HG03196 (cell line): ENCODE results near the gene CD28.
A peak's percentile ranks its signal among the peaks of the same experiment; 100 is the strongest.
"Not testable (repeated sequence)": the region's sequence is repeated elsewhere in the genome, so short reads cannot be mapped to it uniquely, and the experiment has no call there.

Experiments used
- ATAC-seq: cut with Tn5 transposase; IDR thresholded peaks from one replicate; pipeline ENCODE4 v1.9.1; 2021; ENCODE audit not compliant: unreplicated experiment

CD28 gene

GRCh38 chr2:203781151-203781550 lies 74.7 kb downstream of the CD28 start:
- ATAC-seq = no peak

DNA sequence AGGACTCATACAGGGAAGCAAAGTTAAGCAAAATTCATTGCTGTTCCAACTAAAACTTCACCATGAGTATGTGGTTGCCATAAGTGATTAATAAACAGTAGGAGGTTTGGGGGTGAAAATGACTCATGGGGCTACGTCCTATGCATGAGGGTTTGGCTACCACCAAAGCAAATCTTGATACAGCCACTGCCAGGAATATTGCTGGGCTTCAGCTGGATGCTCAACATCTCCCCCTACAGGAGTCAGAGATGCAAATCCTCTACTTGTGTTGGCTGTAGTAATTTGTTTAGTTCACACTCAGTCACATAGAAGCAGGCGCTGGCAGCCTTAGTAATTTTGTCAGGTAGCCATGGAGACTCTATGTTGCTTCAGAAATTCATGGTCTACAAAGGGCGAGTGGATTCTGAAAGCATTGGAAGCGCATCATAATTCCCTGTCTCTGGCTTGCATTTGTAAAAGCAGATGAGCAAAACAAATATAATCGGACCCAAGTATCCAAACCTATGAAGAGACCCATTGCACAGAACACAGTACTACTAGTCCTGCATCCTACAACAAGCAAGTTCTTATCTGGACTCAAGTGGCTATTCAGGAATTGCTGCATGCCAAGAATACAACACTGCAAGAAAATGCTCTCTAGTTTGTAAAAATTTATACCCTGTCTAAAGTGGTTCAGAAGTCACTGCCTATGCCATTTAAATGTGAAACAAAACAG lies 76.0 kb downstream of the CD28 start:
- peak; percentile 68 for ATAC-seq

GRCh38 chr2:203783496-203784203 lies 77.2 kb downstream of the CD28 start:
- no peak for ATAC-seq

DNA sequence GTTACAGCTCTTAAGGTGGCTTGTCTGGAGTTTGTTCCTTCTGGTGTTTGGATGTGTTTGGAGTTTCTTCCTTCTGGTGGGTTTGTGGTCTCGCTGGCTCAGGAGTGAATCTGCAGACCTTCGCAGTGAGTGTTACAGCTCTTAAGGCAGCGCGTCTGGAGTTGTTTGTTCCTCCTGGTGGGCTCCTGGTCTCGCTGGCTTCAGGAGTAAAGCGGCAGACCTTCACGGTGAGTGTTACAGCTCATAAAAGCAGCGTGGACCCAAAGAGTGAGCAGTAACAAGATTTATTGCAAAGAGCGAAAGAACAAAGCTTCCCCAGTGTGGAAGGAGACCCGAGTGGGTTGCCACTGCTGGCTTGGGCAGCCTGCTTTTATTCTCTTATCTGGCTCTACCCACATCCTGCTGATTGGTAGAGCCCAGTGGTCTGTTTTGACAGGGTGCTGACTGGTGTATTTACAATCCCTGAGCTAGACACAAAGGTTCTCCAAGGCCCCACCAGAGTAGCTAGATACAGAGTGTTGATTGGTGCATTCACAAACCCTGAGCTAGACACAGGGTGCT lies 78.4 kb downstream of the CD28 start:
- not testable (repeated sequence) for ATAC-seq

GRCh38 chr2:203785391-203786110 lies 79.1 kb downstream of the CD28 start:
- ATAC-seq = not testable (repeated sequence)

GRCh38 chr2:203786549-203787351 lies 80.3 kb downstream of the CD28 start:
- ATAC-seq = no peak

DNA sequence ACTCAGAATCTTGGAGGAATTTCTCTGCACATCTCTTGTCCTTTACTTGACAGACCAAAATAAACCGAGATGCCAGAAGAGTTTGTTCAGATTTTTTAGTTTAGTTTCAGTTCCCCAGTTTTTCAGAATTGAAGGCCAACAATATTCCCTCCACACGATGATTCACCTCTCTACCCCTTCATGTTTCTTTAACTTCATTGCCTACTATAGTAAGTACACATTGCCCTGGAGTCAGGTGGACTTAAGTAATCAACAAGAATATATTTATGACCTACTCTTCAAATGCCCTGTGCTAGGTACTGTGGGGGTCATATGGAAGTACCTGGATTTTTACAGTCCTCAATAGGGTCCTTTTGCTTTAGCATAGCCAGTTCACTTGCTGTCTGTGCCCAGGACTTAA lies 81.5 kb downstream of the CD28 start:
- ATAC-seq = no peak
